ENCODE results near the gene TESPA1.

DNA sequence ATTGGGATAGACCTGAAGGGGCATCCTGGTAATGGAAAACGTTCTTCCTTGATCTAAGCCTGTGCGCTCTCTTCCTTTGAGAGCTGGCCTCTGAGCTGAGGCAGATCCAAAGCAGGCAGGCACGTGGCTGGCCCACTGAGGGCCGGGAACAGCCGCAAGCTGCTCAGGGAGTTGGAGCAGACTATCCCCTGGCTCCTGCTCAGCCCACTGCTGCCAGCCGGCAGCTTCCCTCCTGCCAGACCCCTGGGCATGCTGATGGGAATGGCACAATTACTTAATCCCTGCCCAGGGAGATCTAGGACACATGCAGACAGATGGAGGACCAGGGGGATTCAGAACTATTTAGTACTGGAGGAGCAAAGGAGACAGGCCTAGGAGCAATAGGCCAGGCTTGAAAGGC, 49.7 kb upstream of the TESPA1 start:
- TF ChIP-seq, protein P1, sequence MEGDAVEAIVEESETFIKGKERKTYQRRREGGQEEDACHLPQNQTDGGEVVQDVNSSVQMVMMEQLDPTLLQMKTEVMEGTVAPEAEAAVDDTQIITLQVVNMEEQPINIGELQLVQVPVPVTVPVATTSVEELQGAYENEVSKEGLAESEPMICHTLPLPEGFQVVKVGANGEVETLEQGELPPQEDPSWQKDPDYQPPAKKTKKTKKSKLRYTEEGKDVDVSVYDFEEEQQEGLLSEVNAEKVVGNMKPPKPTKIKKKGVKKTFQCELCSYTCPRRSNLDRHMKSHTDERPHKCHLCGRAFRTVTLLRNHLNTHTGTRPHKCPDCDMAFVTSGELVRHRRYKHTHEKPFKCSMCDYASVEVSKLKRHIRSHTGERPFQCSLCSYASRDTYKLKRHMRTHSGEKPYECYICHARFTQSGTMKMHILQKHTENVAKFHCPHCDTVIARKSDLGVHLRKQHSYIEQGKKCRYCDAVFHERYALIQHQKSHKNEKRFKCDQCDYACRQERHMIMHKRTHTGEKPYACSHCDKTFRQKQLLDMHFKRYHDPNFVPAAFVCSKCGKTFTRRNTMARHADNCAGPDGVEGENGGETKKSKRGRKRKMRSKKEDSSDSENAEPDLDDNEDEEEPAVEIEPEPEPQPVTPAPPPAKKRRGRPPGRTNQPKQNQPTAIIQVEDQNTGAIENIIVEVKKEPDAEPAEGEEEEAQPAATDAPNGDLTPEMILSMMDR (conservative IDR thresholded peaks at IDR 0.05), result no peak
- no peak for TF ChIP-seq ZFX (IDR thresholded peaks at IDR 0.05)

Measured in C4-2B (cell line).